Omental fat pad (tissue), 4 donors: ENCODE results near the gene TLR3. TPM values are rescaled to one million over a fixed set of nuclear protein-coding genes. Genes with fewer than 3 reads are reported as not detected.

Source experiments
- ATAC-seq: fragments of 150-250 bp; one replicate; pipeline ENCODE4 v1.9.1; 2016; ENCODE audit warnings: mild to moderate bottlenecking, moderate library complexity; ENCODE audit not compliant: low FRiP score
- DNase-seq: peaks from one replicate; pipeline ENCODE4 v3.0.0-alpha.2; 2019; ENCODE audit warnings: low spot score
- CTCF ChIP-seq, 3 donors: fragments of 450-650 bp; IDR thresholded peaks; one replicate each; pipeline ENCODE4 v1.5.1; 2016 to 2017; ENCODE audit warnings: antibody characterized with exemption in 3 of 3, mild to moderate bottlenecking in 3 of 3, moderate library complexity in 2 of 3
- total RNA-seq, 4 donors: library from RNA; depleted of rRNA; stranded (reverse); fragments of >200 nt; gene quantifications; one replicate each; pipeline ENCODE4 v1.1.0, GENCODE V29; 2016

The TLR3 gene
- total RNA-seq, 4 donors from 2014 or later = 4.2 to 22.7 (median 9.5) TPM

GRCh38 chr4:186105647-186106321 lies 36.8 kb downstream of the TLR3 start:
- TF ChIP-seq CTCF (IDR thresholded peaks at IDR 0.05) = no peak
- DNase-seq (no peak), ATAC-seq (no peak)

GRCh38 chr4:186107947-186108346 lies 39.0 kb downstream of the TLR3 start:
- ATAC-seq (no peak), DNase-seq (no peak)
- TF ChIP-seq CTCF (IDR thresholded peaks at IDR 0.05) = no peak

DNA sequence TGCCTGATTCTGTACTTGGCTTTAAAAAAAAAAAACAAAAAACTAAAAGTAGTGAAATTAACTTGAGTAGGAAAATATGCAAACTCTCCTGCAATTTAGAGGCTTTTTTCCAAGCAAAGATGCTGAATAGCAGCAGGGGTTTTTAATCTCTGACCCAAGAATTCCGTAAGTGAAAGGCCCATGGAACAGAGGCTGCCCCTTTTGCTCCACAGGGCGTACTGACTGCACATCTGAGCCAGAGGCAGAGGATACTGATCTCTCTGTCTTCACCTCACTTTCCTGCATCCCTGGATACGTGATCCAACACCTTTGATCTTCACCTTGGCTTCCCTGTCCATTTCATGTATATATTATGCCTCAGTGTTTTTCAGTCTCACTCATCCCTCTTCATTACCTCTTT lies 39.4 kb downstream of the TLR3 start:
- no peak for DNase-seq
- TF ChIP-seq CTCF (IDR thresholded peaks at IDR 0.05) = no peak
- ATAC-seq = no peak

GRCh38 chr4:186109245-186109644 lies 40.3 kb downstream of the TLR3 start:
- ATAC-seq = no peak
- TF ChIP-seq CTCF (IDR thresholded peaks at IDR 0.05) = no peak
- no peak for DNase-seq

DNA sequence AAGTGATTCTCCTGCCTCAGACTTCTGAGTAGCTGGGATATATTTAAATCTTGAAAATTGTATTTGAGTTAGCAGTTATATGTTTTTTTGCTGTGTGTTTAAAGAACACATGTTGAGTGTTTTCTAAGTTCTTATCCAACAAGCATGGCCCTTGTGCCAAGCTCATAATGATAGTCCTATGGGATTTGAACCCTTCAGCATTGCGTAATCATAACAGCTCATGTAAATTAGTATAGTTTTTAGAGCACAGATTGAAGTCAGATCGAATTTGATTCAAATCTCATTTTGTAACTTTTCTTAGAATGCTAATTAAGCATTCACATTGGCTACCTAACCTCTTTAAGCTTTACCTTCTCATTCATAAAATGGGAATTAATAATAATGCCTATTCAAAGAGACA lies 47.7 kb downstream of the TLR3 start:
- ATAC-seq (no peak), DNase-seq (no peak)
- no peak for TF ChIP-seq CTCF (IDR thresholded peaks at IDR 0.05)

GRCh38 chr4:186118582-186118981 lies 49.6 kb downstream of the TLR3 start:
- ATAC-seq = no peak
- no peak for DNase-seq
- no peak for TF ChIP-seq CTCF (IDR thresholded peaks at IDR 0.05)

GRCh38 chr4:186121057-186121456 lies 52.1 kb downstream of the TLR3 start:
- TF ChIP-seq CTCF (IDR thresholded peaks at IDR 0.05) = no peak
- ATAC-seq (no peak), DNase-seq (no peak)
